HG02759 (cell line): Measurements from ENCODE around the gene MED27.
A peak's percentile ranks its signal among the peaks of the same experiment; 100 is the strongest.

Source experiments
- ATAC-seq: cut with Tn5 transposase; IDR thresholded peaks from one replicate; pipeline ENCODE4 v1.9.1; 2021; ENCODE audit warnings: mild to moderate bottlenecking, moderate library complexity; ENCODE audit not compliant: unreplicated experiment

The MED27 gene

DNA sequence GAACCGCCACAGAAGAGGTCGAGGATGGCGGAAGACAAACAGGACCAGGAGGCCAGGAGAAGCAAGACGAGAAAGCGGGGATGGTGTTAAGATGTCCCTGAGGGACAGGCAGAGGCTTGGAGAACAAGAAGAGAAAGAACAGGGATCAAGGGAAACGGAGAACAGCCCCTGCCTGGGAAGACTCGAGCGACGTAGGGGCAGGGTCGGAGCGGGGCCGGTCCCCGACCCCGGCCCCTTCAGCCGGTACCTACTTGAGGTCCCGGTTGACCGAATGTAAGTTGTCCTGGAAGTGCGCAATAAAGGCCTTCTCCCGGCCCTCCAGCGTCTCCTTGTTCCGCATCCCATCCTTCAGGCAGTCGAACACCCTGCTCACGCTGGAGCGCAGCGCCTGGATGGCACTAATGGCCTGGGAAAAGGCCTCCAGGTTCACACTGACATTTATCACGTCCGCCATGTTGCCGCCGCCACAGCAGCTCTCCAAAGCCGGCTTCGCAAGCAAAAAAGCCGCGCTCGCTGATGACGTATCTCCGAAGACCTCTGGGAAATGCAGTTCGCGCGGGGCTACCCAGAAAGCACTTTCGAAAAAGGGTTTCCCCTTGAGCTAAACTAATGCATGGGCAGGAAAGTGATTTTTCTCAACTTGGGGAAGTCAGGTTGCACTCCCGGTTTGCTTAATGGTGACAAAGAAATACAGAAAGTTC, at the start of gene MED27:
Gene MED27 (minus strand): TSS at position 477 of the 701 bp plus-strand sequence. CDS start 23 bp downstream, at position 454.
- ATAC-seq, result peak; percentile 93

DNA sequence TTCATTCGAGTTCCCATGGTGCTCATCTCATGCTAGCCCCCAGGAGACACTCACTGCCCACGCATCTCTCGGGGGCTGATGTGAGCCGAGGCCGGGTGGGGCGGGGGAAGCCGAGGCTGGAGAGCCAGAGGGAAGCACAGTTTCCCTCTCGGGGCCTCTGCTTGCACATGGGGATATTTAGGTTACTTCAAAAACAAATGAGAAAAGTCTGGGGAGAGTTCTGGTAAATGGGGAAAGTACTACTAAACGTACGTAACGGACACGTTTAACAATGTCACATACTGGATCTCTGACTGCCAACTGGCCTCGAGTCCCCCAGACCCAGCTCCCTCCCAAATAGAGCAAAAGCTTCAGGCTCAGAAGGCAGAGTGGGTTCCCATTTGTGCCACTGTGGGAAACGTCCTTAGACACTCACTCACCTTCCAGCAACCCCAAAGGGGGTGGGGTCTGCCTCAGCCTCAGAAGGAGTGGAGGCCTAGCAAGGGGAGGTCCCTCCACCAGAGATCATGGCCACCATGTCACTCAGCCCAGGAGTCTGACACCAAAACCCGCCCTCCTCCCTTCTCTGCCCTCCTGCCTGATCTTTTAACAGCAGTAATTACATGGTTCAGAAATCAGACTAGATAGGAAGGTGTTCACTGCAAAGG, 48.3 kb upstream of the MED27 start:
- no peak for ATAC-seq

- ATAC-seq, result no peak
These were observed 47.1 kb upstream of the MED27 start for GRCh38 chr9:132126680-132127236.

GRCh38 chr9:132125944-132126679, 46.4 kb upstream of the MED27 start:
- ATAC-seq, result no peak

GRCh38 chr9:132125361-132125760, 45.7 kb upstream of the MED27 start:
- no peak for ATAC-seq

- no peak for ATAC-seq
These were observed 45.1 kb upstream of the MED27 start for GRCh38 chr9:132124800-132125199.

DNA sequence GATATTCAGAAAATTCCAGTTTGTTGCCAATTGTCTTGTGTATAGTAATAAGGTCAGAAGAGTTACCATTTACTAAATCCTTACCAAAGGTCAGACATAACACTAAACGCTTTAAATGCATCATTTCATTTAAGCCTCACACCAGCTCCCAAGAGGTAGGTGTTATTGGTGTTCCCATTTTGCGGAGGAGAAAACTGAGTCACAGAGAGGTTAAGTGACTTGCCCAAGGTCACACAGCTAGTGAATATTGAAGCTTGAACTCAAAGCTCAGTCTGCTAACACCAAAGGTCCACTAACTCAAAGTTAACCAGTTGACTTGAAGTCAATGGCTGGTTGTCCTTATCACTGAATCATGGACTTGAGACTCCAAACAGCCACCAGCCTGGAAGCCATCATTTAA, 41.4 kb upstream of the MED27 start:
- ATAC-seq, result no peak

GRCh38 chr9:132117694-132118093, 38.0 kb upstream of the MED27 start:
- ATAC-seq, result no peak

DNA sequence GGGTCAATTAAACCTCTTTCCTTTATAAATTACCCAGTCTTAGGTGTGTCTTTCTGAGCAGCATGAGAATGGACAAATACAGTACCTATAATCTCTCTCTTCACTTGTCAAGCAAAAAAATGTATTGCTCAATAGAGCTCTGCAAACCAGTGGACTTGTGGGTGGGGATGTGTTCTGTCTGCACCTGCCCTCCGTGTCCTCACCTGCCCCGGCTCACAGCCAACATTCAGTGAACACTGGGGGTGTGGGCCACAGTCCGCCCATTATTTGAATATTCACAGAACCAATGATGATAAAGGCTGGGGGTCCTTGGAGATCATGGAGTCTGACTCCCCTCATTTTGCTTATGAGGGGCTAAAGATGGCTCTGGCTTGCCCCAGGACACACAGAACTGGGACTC, 36.9 kb upstream of the MED27 start:
- no peak for ATAC-seq

DNA sequence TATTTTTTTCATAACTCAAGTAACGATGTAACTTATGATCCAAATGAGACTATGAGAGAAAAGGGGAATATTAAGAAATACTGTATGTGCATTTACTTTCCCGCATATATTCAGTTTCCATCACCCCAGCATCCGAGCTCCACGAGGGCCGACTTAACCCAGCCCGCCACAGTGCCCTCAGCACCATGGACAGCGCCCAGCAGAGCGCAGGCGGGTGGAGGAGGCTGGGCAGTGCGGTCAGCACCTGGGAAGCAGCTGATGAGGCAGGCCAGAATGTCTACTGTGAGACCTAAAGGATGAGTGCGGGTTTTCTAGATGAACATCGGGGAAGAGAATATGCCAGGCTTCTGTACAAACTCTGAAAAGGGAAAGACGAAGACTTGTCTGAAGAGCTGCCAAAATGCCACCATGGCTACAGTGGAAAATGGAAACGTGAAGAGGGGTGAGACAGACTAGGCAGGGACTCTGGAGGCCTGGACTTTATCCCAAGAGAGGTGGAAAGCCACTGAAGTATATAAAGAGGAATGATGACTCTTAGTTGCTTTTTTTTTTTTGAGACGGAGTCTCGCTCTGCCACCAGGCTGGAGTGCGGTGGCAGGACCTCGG, 34.5 kb upstream of the MED27 start:
- ATAC-seq, result no peak

GRCh38 chr9:132109291-132109690, 29.6 kb upstream of the MED27 start:
- no peak for ATAC-seq

GRCh38 chr9:132108728-132109127, 29.1 kb upstream of the MED27 start:
- ATAC-seq, result no peak

- no peak for ATAC-seq
These were observed 20.2 kb upstream of the MED27 start for GRCh38 chr9:132099741-132100407.

- no peak for ATAC-seq
These were observed 19.5 kb upstream of the MED27 start for GRCh38 chr9:132099167-132099566.

- no peak for ATAC-seq
These were observed 14.7 kb upstream of the MED27 start for GRCh38 chr9:132094314-132094791.

DNA sequence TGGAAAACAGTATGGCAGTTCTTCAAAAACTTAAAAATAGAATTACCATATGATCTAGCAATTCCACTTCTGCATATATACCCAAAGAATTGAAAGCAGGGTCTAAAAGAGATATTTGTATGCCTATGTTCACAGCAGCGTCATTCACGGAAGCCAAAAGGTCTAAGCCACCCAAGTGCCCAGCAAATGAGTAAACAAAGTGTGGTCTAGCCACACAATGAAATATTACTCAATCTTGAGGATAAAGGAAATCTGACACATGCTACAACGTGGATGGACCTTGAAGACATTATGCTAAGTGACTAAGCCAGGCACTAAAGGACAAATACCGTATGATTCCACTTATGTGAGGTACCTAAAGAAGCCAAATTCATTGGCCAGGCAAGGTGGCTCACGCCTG, 11.1 kb upstream of the MED27 start:
- ATAC-seq, result no peak

DNA sequence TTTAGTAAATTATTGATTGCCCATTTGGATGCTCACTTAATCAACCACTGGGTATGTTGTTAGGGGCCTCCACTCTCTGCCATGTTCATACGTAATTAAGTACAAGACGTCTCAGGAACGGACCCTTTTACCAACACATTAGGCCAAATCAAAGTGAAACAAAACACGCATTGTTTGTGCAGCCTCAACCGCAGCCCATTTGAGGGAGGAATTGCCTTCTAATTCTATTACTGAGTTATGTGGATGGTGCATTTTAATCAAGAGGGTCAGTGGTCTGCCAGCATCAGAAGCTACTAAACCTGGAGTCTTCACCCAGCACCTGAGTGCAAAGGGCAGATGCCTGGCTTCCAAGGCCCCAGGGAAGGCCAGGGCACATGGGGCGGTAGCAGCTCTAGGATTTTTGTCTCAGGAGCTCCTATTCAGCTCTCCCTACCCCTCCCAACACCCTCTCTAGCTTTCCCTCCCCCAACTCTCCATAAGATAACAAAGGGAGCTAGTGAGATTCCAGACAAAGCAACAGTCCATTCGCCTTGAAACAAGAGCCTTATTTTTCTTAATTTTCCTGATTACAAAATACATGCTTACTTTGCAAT, 7.9 kb upstream of the MED27 start:
- ATAC-seq, result no peak

- ATAC-seq, result no peak
These were observed 2.5 kb upstream of the MED27 start for GRCh38 chr9:132082188-132082587.

DNA sequence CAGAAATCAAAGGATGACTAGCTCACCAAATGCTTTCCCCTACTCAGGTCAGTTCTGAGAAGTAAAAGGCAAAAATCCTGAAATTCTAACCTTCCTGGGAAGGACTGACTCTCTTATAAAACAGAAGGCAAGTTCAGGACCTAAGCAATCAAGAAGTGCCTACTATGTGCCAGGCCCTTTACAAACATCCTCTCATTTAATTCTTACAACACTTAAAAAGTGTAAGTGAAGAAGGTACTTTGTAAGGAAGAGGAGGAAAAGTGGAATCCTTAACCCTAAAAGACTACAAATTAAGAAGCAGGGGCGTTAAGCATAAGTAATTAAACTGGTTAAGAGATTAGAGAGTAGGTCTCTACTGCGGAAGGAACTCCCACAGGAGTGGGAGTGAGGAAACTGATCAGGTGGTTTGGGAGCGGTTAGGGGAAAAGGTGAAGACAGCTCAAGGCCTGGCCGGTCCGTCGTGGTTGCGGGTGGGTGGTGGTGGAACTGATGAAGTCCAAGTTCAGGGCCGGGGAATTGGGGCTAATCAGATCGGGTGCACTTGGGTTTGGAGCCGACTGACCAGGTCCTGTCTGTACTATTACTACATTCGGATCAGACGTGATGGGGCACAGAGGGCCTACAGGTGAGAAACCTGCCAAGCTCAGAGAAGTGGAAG, 839 bp downstream of the MED27 start:
- no peak for ATAC-seq
